ENCODE results near the gene DDOST. TPM values are rescaled to one million over a fixed set of nuclear protein-coding genes. Genes with fewer than 3 reads are reported as not detected.

Gene DDOST
- total RNA-seq, 1 donor from 2014 or later, result 347 TPM

DNA sequence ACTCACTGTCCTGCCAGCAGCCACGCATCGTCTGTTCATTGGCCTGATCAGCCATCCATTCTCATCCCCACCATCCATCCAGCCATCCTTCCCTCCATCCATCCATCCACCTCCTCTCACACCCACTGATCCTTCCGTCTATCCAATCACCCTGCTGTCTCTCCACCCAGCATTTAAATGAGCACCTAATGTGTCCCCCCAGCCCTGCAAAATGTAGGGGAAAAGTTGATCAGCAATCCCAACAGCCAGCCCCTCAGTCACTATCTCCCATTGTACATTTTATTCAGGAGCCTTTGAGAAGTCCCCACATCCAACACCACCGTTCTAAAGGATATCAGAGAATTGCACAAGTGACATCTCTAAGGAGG is 11.1 kb upstream of the DDOST start:
- no peak overlapping the region for H3K4me3 ChIP-seq (ENCODE audit: low read depth, low read length)
- H3K27me3 ChIP-seq (ENCODE audit: control insufficient read depth, insufficient read depth, low read length), result no peaks in the 10 kb centered on the region
- TF ChIP-seq CTCF (IDR thresholded peaks at IDR 0.05; ENCODE audit: insufficient read depth, low read length, poor library complexity, severe bottlenecking), result no peak
- H3K36me3 ChIP-seq (ENCODE audit: control insufficient read depth, insufficient read depth, low read length), result no peaks in the 10 kb centered on the region
- DNase-seq (ENCODE audit: low read depth), result no peak

DNA sequence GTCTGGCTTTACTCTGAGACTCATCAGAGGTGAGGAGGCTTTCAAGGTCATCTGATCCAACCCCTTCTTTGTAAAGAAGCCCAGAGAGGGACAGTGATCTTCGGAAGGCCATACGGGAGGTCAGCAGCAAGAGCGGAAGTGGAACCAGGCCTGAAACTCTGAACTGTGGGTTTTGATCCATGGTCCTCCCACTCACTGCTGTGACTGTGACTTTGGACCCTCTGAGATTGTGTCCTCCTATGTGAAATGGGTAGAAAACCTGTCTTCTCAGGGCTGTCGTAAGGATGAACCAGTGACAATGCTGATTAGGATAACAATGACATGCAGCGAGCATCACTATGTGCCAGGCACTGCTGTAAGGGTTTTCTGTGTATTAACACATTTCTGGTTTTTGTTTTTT is 9.8 kb upstream of the DDOST start:
- TF ChIP-seq CTCF (IDR thresholded peaks at IDR 0.05; ENCODE audit: insufficient read depth, low read length, poor library complexity, severe bottlenecking), result no peak
- no peak for DNase-seq (ENCODE audit: low read depth)
- Histone ChIP-seq H3K36me3 (ENCODE audit: control insufficient read depth, insufficient read depth, low read length) (no peaks in the 10 kb centered on the region), H3K27me3 (ENCODE audit: control insufficient read depth, insufficient read depth, low read length) (no peaks in the 10 kb centered on the region), H3K4me3 (ENCODE audit: low read depth, low read length) (no peak overlapping the region)

GRCh38 chr1:20668581-20668980 is 7.4 kb upstream of the DDOST start:
- Histone ChIP-seq H3K36me3 (ENCODE audit: control insufficient read depth, insufficient read depth, low read length) (no peaks in the 10 kb centered on the region), H3K4me3 (ENCODE audit: low read depth, low read length) (no peak overlapping the region), H3K27me3 (ENCODE audit: control insufficient read depth, insufficient read depth, low read length) (no peaks in the 10 kb centered on the region)
- TF ChIP-seq CTCF (IDR thresholded peaks at IDR 0.05; ENCODE audit: insufficient read depth, low read length, poor library complexity, severe bottlenecking), result no peak
- DNase-seq (ENCODE audit: low read depth), result no peak

- no peak for DNase-seq (ENCODE audit: low read depth)
- TF ChIP-seq CTCF (IDR thresholded peaks at IDR 0.05; ENCODE audit: insufficient read depth, low read length, poor library complexity, severe bottlenecking), result no peak
- H3K4me3 ChIP-seq (ENCODE audit: low read depth, low read length), result no peak overlapping the region
- no peaks in the 10 kb centered on the region for H3K27me3 ChIP-seq (ENCODE audit: control insufficient read depth, insufficient read depth, low read length)
- no peaks in the 10 kb centered on the region for H3K36me3 ChIP-seq (ENCODE audit: control insufficient read depth, insufficient read depth, low read length)
Observed at GRCh38 chr1:20666804-20667203, 5.6 kb upstream of the DDOST start.

GRCh38 chr1:20666146-20666545 is 5.0 kb upstream of the DDOST start:
- H3K36me3 ChIP-seq (ENCODE audit: control insufficient read depth, insufficient read depth, low read length), result no peaks in the 10 kb centered on the region
- TF ChIP-seq CTCF (IDR thresholded peaks at IDR 0.05; ENCODE audit: insufficient read depth, low read length, poor library complexity, severe bottlenecking), result no peak
- DNase-seq (ENCODE audit: low read depth), result no peak
- no peak overlapping the region for H3K4me3 ChIP-seq (ENCODE audit: low read depth, low read length)
- H3K27me3 ChIP-seq (ENCODE audit: control insufficient read depth, insufficient read depth, low read length), result no peaks in the 10 kb centered on the region

- no peaks in the 10 kb centered on the region for H3K36me3 ChIP-seq (ENCODE audit: control insufficient read depth, insufficient read depth, low read length)
- no peak for DNase-seq (ENCODE audit: low read depth)
- no peak overlapping the region for H3K4me3 ChIP-seq (ENCODE audit: low read depth, low read length)
- H3K27me3 ChIP-seq (ENCODE audit: control insufficient read depth, insufficient read depth, low read length), result no peaks in the 10 kb centered on the region
- no peak for TF ChIP-seq CTCF (IDR thresholded peaks at IDR 0.05; ENCODE audit: insufficient read depth, low read length, poor library complexity, severe bottlenecking)
Observed at GRCh38 chr1:20665726-20666125, 4.6 kb upstream of the DDOST start.
